ENCODE data around the gene TRIM52.
"Not testable (repeated sequence)": the region's sequence is repeated elsewhere in the genome, so short reads cannot be mapped to it uniquely, and the experiment has no call there.

TRIM52 gene

DNA sequence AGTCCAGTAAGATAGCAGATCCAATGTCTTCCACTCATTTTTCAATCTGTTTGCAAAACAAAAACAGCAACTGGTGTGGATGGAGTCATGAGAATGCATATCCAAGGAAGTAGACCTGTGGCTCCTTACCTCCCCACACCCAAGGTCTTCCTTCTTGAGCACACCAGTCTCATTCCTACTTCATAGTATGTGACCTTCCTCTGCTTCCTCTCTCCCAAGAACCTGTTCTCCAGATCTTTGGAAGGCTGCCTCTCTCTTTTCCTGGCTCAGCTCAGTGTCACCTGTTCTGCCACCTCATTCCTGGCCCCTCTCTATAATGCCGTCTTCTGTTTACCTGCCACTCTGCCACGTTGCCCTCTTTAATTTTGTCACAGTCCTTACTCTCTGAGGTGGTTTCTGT, 48.0 kb downstream of the TRIM52 start:
- no peak overlapping the region for H3K4me2 ChIP-seq (ENCODE audit: low read length)
- no peaks in the 10 kb centered on the region for H3K9me2 ChIP-seq (ENCODE audit: low read depth, low read length)
- H2AFZ ChIP-seq (ENCODE audit: low read length): no peak overlapping the region
- H3F3A ChIP-seq (ENCODE audit: insufficient read depth, low read length): 0 out of 2 replicates have a peak, but pooled peaks cover 5% of the 10 kb centered on the region
- no peaks in the 10 kb centered on the region for H3K36me3 ChIP-seq (ENCODE audit: insufficient read depth, low read length)
- H3K9me3 ChIP-seq (ENCODE audit: low read length): no peaks in the 10 kb centered on the region
- no peak overlapping the region for H3K4me3 ChIP-seq (ENCODE audit: low read depth, low read length, poor library complexity, severe bottlenecking)
- no peak for TF ChIP-seq EZH2 (IDR thresholded peaks at IDR 0.05; ENCODE audit: borderline replicate concordance, low read length)
- TF ChIP-seq, protein P1, sequence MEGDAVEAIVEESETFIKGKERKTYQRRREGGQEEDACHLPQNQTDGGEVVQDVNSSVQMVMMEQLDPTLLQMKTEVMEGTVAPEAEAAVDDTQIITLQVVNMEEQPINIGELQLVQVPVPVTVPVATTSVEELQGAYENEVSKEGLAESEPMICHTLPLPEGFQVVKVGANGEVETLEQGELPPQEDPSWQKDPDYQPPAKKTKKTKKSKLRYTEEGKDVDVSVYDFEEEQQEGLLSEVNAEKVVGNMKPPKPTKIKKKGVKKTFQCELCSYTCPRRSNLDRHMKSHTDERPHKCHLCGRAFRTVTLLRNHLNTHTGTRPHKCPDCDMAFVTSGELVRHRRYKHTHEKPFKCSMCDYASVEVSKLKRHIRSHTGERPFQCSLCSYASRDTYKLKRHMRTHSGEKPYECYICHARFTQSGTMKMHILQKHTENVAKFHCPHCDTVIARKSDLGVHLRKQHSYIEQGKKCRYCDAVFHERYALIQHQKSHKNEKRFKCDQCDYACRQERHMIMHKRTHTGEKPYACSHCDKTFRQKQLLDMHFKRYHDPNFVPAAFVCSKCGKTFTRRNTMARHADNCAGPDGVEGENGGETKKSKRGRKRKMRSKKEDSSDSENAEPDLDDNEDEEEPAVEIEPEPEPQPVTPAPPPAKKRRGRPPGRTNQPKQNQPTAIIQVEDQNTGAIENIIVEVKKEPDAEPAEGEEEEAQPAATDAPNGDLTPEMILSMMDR (IDR thresholded peaks at IDR 0.05; ENCODE audit: low read length): no peak
- H3K9ac ChIP-seq (ENCODE audit: low read length): no peak overlapping the region
- H3K79me2 ChIP-seq (ENCODE audit: insufficient read depth, low read length): no peaks in the 10 kb centered on the region
- H4K20me1 ChIP-seq (ENCODE audit: insufficient read depth, low read length): no peaks in the 10 kb centered on the region
- peaks cover 16% of the 10 kb centered on the region for H3K4me1 ChIP-seq (ENCODE audit: insufficient read depth, low read length, severe bottlenecking)
- no peaks in the 10 kb centered on the region for H3K27me3 ChIP-seq (ENCODE audit: insufficient read depth, low read length)
- no peak overlapping the region for H3K27ac ChIP-seq (ENCODE audit: low read depth, low read length, poor library complexity, severe bottlenecking)

DNA sequence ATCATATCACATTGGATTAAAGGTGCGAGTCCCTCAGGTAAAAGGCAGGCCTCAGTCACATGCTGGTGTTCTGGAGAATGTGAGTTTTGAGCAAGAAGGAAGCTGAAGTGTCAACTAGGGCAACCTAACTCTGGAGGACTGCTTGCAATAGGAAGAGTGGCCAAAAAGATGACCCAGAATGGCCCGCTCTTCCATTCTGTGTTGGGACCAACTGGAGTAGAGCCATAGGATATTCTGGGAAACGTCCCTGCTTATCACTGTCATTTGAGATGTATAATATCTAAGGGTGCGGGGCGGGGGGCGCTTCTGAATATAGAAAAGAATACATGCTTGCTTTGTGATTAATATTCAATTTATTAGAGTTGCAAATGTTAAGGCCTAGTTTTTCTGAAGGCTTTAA, 48.9 kb downstream of the TRIM52 start:
- no peaks in the 10 kb centered on the region for H3K36me3 ChIP-seq (ENCODE audit: insufficient read depth, low read length)
- H3K4me1 ChIP-seq (ENCODE audit: insufficient read depth, low read length, severe bottlenecking): peaks cover 9% of the 10 kb centered on the region
- TF ChIP-seq, protein P1 (IDR thresholded peaks at IDR 0.05; ENCODE audit: low read length): no peak
- no peak for TF ChIP-seq EZH2 (IDR thresholded peaks at IDR 0.05; ENCODE audit: borderline replicate concordance, low read length)
- H3K27ac ChIP-seq (ENCODE audit: low read depth, low read length, poor library complexity, severe bottlenecking): no peak overlapping the region
- H3K9ac ChIP-seq (ENCODE audit: low read length): no peak overlapping the region
- H3K9me2 ChIP-seq (ENCODE audit: low read depth, low read length): no peaks in the 10 kb centered on the region
- H3K79me2 ChIP-seq (ENCODE audit: insufficient read depth, low read length): no peaks in the 10 kb centered on the region
- H3K4me3 ChIP-seq (ENCODE audit: low read depth, low read length, poor library complexity, severe bottlenecking): no peak overlapping the region
- no peaks in the 10 kb centered on the region for H4K20me1 ChIP-seq (ENCODE audit: insufficient read depth, low read length)
- H3K4me2 ChIP-seq (ENCODE audit: low read length): no peak overlapping the region
- no peaks in the 10 kb centered on the region for H3K27me3 ChIP-seq (ENCODE audit: insufficient read depth, low read length)
- H3K9me3 ChIP-seq (ENCODE audit: low read length): no peaks in the 10 kb centered on the region
- H3F3A ChIP-seq (ENCODE audit: insufficient read depth, low read length): no peaks in the 10 kb centered on the region
- no peak overlapping the region for H2AFZ ChIP-seq (ENCODE audit: low read length)

DNA sequence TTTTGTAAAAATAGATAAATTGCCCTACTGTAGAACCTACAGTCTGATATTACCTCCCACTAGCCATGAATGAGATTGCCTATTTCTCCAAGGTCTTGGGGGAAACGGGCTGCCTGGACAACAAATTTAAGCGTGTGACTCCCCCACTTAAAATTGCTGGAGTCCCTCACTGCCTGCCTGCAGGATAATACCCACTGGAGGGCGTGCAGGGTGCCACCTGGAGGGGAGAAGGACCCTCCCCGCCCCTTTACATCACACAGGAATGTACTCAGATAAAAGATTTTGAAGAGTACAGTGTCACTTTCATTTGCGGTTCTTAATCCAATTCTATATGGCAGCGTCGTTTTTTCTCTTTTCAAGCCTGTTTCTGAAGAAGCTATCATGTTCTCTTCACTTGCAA, 49.7 kb downstream of the TRIM52 start:
- Histone ChIP-seq H3K4me3 (ENCODE audit: low read depth, low read length, poor library complexity, severe bottlenecking) (no peak overlapping the region), H3K27me3 (ENCODE audit: insufficient read depth, low read length) (no peaks in the 10 kb centered on the region), H2AFZ (ENCODE audit: low read length) (no peak overlapping the region), H3K27ac (ENCODE audit: low read depth, low read length, poor library complexity, severe bottlenecking) (no peak overlapping the region), H3K9me2 (ENCODE audit: low read depth, low read length) (no peaks in the 10 kb centered on the region), H3K4me2 (ENCODE audit: low read length) (no peak overlapping the region), H3K9me3 (ENCODE audit: low read length) (no peaks in the 10 kb centered on the region), H4K20me1 (ENCODE audit: insufficient read depth, low read length) (no peaks in the 10 kb centered on the region), H3F3A (ENCODE audit: insufficient read depth, low read length) (no peaks in the 10 kb centered on the region), H3K36me3 (ENCODE audit: insufficient read depth, low read length) (no peaks in the 10 kb centered on the region), H3K9ac (ENCODE audit: low read length) (no peak overlapping the region), H3K4me1 (ENCODE audit: insufficient read depth, low read length, severe bottlenecking) (peaks cover 8% of the 10 kb centered on the region), H3K79me2 (ENCODE audit: insufficient read depth, low read length) (no peaks in the 10 kb centered on the region)
- TF ChIP-seq, protein P1 (IDR thresholded peaks at IDR 0.05; ENCODE audit: low read length): peak; percentile 32; the same call in 1 of the 2 replicates
- TF ChIP-seq EZH2 (IDR thresholded peaks at IDR 0.05; ENCODE audit: borderline replicate concordance, low read length): no peak

DNA sequence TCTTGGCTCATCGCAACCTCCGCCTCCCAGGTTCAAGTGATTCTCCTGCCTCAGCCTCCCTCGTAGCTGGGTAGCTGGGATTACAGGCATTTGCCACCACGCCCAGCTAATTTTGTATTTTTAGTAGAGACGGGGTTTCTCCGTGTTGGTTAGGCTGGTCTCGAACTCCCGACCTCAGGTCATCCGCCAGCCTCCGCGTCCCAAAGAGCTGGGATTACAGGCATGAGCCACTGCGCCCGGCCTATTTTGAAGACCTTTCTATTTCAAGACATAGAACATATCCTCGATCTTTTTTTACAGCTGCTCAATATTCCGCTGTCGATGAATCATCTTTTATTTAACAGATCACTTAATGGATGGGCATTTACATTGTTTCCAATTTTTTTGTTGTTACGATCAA, 50.2 kb downstream of the TRIM52 start:
- H3K9me2 ChIP-seq (ENCODE audit: low read depth, low read length); H3K9ac ChIP-seq (ENCODE audit: low read length); H3K36me3 ChIP-seq (ENCODE audit: insufficient read depth, low read length); H3K4me1 ChIP-seq (ENCODE audit: insufficient read depth, low read length, severe bottlenecking); H3K27me3 ChIP-seq (ENCODE audit: insufficient read depth, low read length); H3K4me3 ChIP-seq (ENCODE audit: low read depth, low read length, poor library complexity, severe bottlenecking); H4K20me1 ChIP-seq (ENCODE audit: insufficient read depth, low read length); H3F3A ChIP-seq (ENCODE audit: insufficient read depth, low read length); H3K79me2 ChIP-seq (ENCODE audit: insufficient read depth, low read length); H3K27ac ChIP-seq (ENCODE audit: low read depth, low read length, poor library complexity, severe bottlenecking); H3K9me3 ChIP-seq (ENCODE audit: low read length); H3K4me2 ChIP-seq (ENCODE audit: low read length); H2AFZ ChIP-seq (ENCODE audit: low read length): not testable (repeated sequence)

DNA sequence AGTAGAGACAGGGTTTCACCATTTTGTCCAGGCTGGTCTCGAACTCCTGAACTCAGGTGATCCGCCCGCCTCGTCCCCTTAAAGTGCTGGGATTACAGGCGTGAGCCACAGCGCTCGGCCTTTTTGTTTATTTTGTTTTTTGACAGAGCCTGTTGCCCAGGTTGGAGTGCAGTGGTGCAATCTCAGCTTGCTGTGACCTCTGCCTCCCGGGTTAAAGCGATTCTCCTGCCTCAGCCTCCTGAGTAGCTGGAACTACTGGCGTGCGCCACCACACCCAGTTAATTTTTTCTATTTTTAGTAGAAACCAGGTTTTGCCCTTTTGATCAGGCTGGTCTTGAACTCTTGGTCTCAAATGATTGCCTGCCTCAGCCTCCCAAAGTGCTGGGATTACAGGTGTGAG, 50.8 kb downstream of the TRIM52 start:
- not testable (repeated sequence) for H3K36me3 ChIP-seq (ENCODE audit: insufficient read depth, low read length); H3K27ac ChIP-seq (ENCODE audit: low read depth, low read length, poor library complexity, severe bottlenecking); H3K9ac ChIP-seq (ENCODE audit: low read length); H3K79me2 ChIP-seq (ENCODE audit: insufficient read depth, low read length); H3F3A ChIP-seq (ENCODE audit: insufficient read depth, low read length); H4K20me1 ChIP-seq (ENCODE audit: insufficient read depth, low read length); H3K4me3 ChIP-seq (ENCODE audit: low read depth, low read length, poor library complexity, severe bottlenecking); H3K9me2 ChIP-seq (ENCODE audit: low read depth, low read length); H3K27me3 ChIP-seq (ENCODE audit: insufficient read depth, low read length); H3K4me2 ChIP-seq (ENCODE audit: low read length); H3K9me3 ChIP-seq (ENCODE audit: low read length); H2AFZ ChIP-seq (ENCODE audit: low read length)
- H3K4me1 ChIP-seq (ENCODE audit: insufficient read depth, low read length, severe bottlenecking): peaks cover 15% of the 10 kb centered on the region

All from OCI-LY1 (cell line).